Upper lobe of right lung (tissue), 1 donor: ENCODE measurements around the gene EXOC3L2. TPM values are rescaled to one million over a fixed set of nuclear protein-coding genes. Genes with fewer than 3 reads are reported as not detected.

Experiments
- ATAC-seq: fragments of 200-7000 bp; cut with Tn5 transposase; one replicate; pipeline ENCODE4 v1.9.1; 2020; ENCODE audit warnings: mild to moderate bottlenecking, moderate library complexity
- DNase-seq: peaks from one replicate; pipeline ENCODE4 v3.0.0-alpha.2; 2020
- H3K27ac ChIP-seq: fragments of 200-600 bp; one replicate; pipeline ENCODE4 v1.8.0; 2022
- H3K27me3 ChIP-seq: fragments of 200-600 bp; one replicate; pipeline ENCODE4 v1.8.0; 2022; ENCODE audit warnings: mild to moderate bottlenecking
- H3K36me3 ChIP-seq: fragments of 200-600 bp; one replicate; pipeline ENCODE4 v1.8.0; 2022
- H3K4me1 ChIP-seq: fragments of 200-600 bp; one replicate; pipeline ENCODE4 v1.8.0; 2022
- H3K4me3 ChIP-seq: fragments of 200-600 bp; one replicate; pipeline ENCODE4 v1.8.0; 2022; ENCODE audit warnings: mild to moderate bottlenecking
- H3K9me3 ChIP-seq: fragments of 200-600 bp; one replicate; pipeline ENCODE4 v1.8.0; 2022
- CTCF ChIP-seq: fragments of 200-600 bp; IDR thresholded peaks from one replicate; pipeline ENCODE4 v1.8.0; 2022; ENCODE audit warnings: antibody characterized with exemption
- intact Hi-C: fragments of 100-400 bp; cut with DNase I; formaldehyde crosslinking; loops from one replicate; pipeline ENCODE4 v1.11.0; 2022
- total RNA-seq: library from RNA; stranded (reverse); fragmentation: NEBNext Ultra II Directional; extraction: Animal tissue kit (Norgen Biotek cat#: 25700); gene quantifications from one replicate; pipeline ENCODE4 v1.2.1, GENCODE V29; 2021
- donor health status: DM: no; HTN: yes; CAD: no; lungs with severe emphysema.

The EXOC3L2 gene
- total RNA-seq, 1 donor from 2014 or later = 11.9 TPM

- H3K9me3 ChIP-seq = no peaks in the 10 kb centered on the region
- peaks cover 12% of the 10 kb centered on the region for H3K36me3 ChIP-seq
- peak; percentile 8 for ATAC-seq
- H3K4me1 ChIP-seq = peaks cover 23% of the 10 kb centered on the region
- no peak for DNase-seq
- intact Hi-C loops = no loop called here
- no peak for TF ChIP-seq CTCF
- no peaks in the 10 kb centered on the region for H3K27me3 ChIP-seq
- peak within 1 kb of the TSS; percentile 88 for H3K27ac ChIP-seq
- H3K4me3 ChIP-seq = peak within 1 kb of the TSS; percentile 92
Observed at GRCh38 chr19:45177817-45178261, 67.4 kb downstream of the EXOC3L2 start, which contains the start of gene TRAPPC6A. Gene TRAPPC6A (minus strand): TSS chr19:45178237. CDS start chr19:45178218, 19 bp downstream.

GRCh38 chr19:45175515-45176345 is 69.5 kb downstream of the EXOC3L2 start:
- intact Hi-C loops = no loop called here
- Histone ChIP-seq H3K27me3 (no peaks in the 10 kb centered on the region), H3K36me3 (no peaks in the 10 kb centered on the region), H3K4me3 (no peak overlapping the region), H3K9me3 (no peaks in the 10 kb centered on the region), H3K27ac (no peak overlapping the region), H3K4me1 (peaks cover 30% of the 10 kb centered on the region)
- TF ChIP-seq CTCF = no peak
- DNase-seq (no peak), ATAC-seq (no peak)

GRCh38 chr19:45173816-45174215 is 71.4 kb downstream of the EXOC3L2 start:
- no peak for DNase-seq
- peaks cover 25% of the 10 kb centered on the region for H3K4me1 ChIP-seq
- no peaks in the 10 kb centered on the region for H3K36me3 ChIP-seq
- H3K9me3 ChIP-seq = no peaks in the 10 kb centered on the region
- no peak overlapping the region for H3K27ac ChIP-seq
- no peak overlapping the region for H3K4me3 ChIP-seq
- intact Hi-C loops = no loop called here
- no peak for ATAC-seq
- H3K27me3 ChIP-seq = no peaks in the 10 kb centered on the region
- TF ChIP-seq CTCF = no peak

- ATAC-seq (no peak), DNase-seq (no peak)
- Histone ChIP-seq H3K36me3 (no peaks in the 10 kb centered on the region), H3K27me3 (no peaks in the 10 kb centered on the region), H3K27ac (peak overlapping the region; percentile 30), H3K4me3 (no peak overlapping the region), H3K9me3 (no peaks in the 10 kb centered on the region), H3K4me1 (peaks cover 25% of the 10 kb centered on the region)
- TF ChIP-seq CTCF = no peak
- intact Hi-C loops = no loop called here
Observed at GRCh38 chr19:45172611-45173208, 72.5 kb downstream of the EXOC3L2 start.

GRCh38 chr19:45172173-45172572 is 73.0 kb downstream of the EXOC3L2 start:
- Histone ChIP-seq H3K9me3 (no peaks in the 10 kb centered on the region), H3K27ac (peak overlapping the region; percentile 30), H3K36me3 (no peaks in the 10 kb centered on the region), H3K4me1 (peaks cover 20% of the 10 kb centered on the region), H3K4me3 (no peak overlapping the region), H3K27me3 (no peaks in the 10 kb centered on the region)
- no peak for TF ChIP-seq CTCF
- ATAC-seq (peak; percentile 4), DNase-seq (no peak)
- intact Hi-C loops = no loop called here
